Heart left ventricle (tissue), 16 donors: ENCODE measurements around the gene MYBPH. TPM values are rescaled to one million over a fixed set of nuclear protein-coding genes. Genes with fewer than 3 reads are reported as not detected.

Source experiments
- ATAC-seq, 4 donors: fragments of 200-7000 bp; cut with Tn5 transposase; one replicate each; pipeline ENCODE4 v1.9.1; 2020 to 2022; ENCODE audit warnings: moderate library complexity in 4 of 4, mild to moderate bottlenecking in 3 of 4, moderate number of reproducible peaks in 1 of 4
- DNase-seq, 5 donors: peaks; one replicate each; pipeline ENCODE4 v3.0.0-alpha.2; 2020
- H3K27ac ChIP-seq, 12 donors: fragments of 200-600 bp; sonication (generic) in 4 of 12; one replicate each; pipeline versions ENCODE4 v1.5.0 to v1.8.0; 2016 to 2022; ENCODE audit warnings: mild to moderate bottlenecking in 2 of 12
- H3K27me3 ChIP-seq, 9 donors: fragments of 200-600 bp; sonication (generic) in 2 of 9; one replicate each; pipeline versions ENCODE4 v1.5.1 to v1.8.0; 2016 to 2022; ENCODE audit warnings: mild to moderate bottlenecking in 3 of 9
- H3K36me3 ChIP-seq, 9 donors: fragments of 200-600 bp; sonication (generic) in 2 of 9; one replicate each; pipeline versions ENCODE4 v1.5.0 to v1.8.0; 2018 to 2022; ENCODE audit warnings: mild to moderate bottlenecking in 2 of 9
- H3K4me1 ChIP-seq, 12 donors: fragments of 200-600 bp; sonication (generic) in 4 of 12; one replicate each; pipeline versions ENCODE4 v1.5.0 to v1.8.0; 2016 to 2022; ENCODE audit warnings: mild to moderate bottlenecking in 3 of 12
- H3K4me3 ChIP-seq, 12 donors: fragments of 200-600 bp; sonication (generic) in 4 of 12; one replicate each; pipeline versions ENCODE4 v1.5.0 to v1.8.0; 2017 to 2022; ENCODE audit warnings: mild to moderate bottlenecking in 9 of 12, moderate library complexity in 4 of 12
- H3K9me3 ChIP-seq, 12 donors: fragments of 200-600 bp; sonication (generic) in 4 of 12; one replicate each; pipeline versions ENCODE4 v1.5.0 to v1.8.0; 2016 to 2022; ENCODE audit warnings: mild to moderate bottlenecking in 1 of 12
- POLR2A ChIP-seq, 2 donors: fragments of 450-650 bp; IDR thresholded peaks; one replicate each; pipeline ENCODE4 v1.6.1; 2017; ENCODE audit warnings: antibody characterized with exemption in 2 of 2, mild to moderate bottlenecking in 2 of 2, moderate library complexity in 2 of 2
- WGBS, 4 donors: extraction: QIAGEN DNeasy Blood & Tissue Kit in 2 of 4; methylation state at CpG; one replicate each; pipeline versions ENCODE4 v1.1.5 to v1.1.7; 2013 to 2018; 5-methylcytosine and 5-hydroxymethylcytosine counted together
- intact Hi-C, 10 donors: fragments of 100-400 bp; cut with DNase I; formaldehyde crosslinking; loops; one replicate each; pipeline versions ENCODE4 v1.11.1 to v1.14.2; 2022
- polyA plus RNA-seq, 2 donors: library from polyadenylated mRNA; stranded (reverse); fragments of 200-250 nt; gene quantifications; one replicate each; pipeline ENCODE4 v1.2.3, GENCODE V29; 2013
- total RNA-seq, 9 donors: library from RNA; depleted of rRNA in 2 of 9; stranded (reverse); fragments of >200 nt in 2 of 9; fragmentation: NEBNext Ultra II Directional in 3 of 9; extraction: Animal tissue kit (Norgen Biotek cat#: 25700) in 3 of 9; gene quantifications; one replicate each; pipeline versions ENCODE4 v1.1.0 to v1.2.4, GENCODE V29; 2016 to 2023
- TF ChIP-seq, protein P1 (sequence below), 12 donors: fragments of 200-600 bp; sonication (generic) in 4 of 12; IDR thresholded peaks; one replicate each; pipeline versions ENCODE4 v1.5.0 to v1.8.0; 2018 to 2022; ENCODE audit warnings: antibody characterized with exemption in 12 of 12, mild to moderate bottlenecking in 5 of 12
- donor health status: ischemic (EF 13 %, LVEDD 7.1; RV severe dilation, severe dysfunction).
- donor health status: healthy with polysubstance abuse.
- donor health status: DM: no; HTN: yes; CAD: no.
- donor health status: DM: no; HTN: no; CAD: no.
- donor health status: ischemic (EF 25% LVEDD 6.9; RV normal size, moderate dysfunction).
- donor health status: ischemic (EF 25% LVEDD 5.7; RV mildly dilated, moderate dysfunction).
- donor health status: healthy.
- donor health status: DM: yes; HTN: yes; CAD: no.
- donor health status: ischemic (EF 35%, LVEDD 5.7; RV mildly dilated, moderate dysfunction).
- donor health status: nonischemic (EF 11% LVEDD 7.7; RV severe dilation, severe dysfunction).
- donor health status: DM: yes; HTN: yes; CAD: no.
- donor health status: PGD.
- donor health status: ischemic (EF 29% LVEDD 5.4; RV normal size, mild dysfunction).
- donor health status: nonischemic (EF 23%, LVEDD 6.1; RV moderate dilation, normal function).

MYBPH gene
- total and polyA plus RNA-seq, 11 donors: 0.32 TPM; not detected in 10

DNA sequence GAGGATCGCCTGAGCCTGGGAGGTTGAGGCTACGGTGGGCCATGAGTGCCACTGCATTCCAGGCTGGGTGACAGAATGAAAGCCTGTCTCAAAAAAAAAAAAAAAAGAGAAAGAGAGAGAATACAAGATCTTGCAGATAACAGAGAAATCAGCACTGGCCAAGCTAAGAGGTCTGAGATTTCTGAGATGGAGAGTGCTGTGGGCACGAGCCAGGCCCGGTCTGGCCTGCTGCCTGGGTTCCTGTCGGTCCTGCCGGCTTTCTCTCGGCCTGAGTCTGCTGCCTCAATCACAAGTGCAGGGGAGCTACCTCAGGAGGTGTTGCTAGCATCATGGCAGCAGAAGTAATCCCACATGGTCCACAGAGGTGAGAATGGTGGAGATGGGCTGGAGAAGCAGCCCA is 29.1 kb downstream of the MYBPH start:
- Histone ChIP-seq H3K27me3 (no peaks in the 10 kb centered on the region), H3K9me3 (no peaks in the 10 kb centered on the region), H3K36me3 (no peaks in the 10 kb centered on the region), H3K4me1 (peaks cover 0 to 10% (median 1%) of the 10 kb centered on the region in 12 donors), H3K27ac (no peak overlapping the region), H3K4me3 (no peak overlapping the region)
- 61 to 78% (median 76%) methylated on average over 7 of the region's 7 CpGs for WGBS, 4 donors
- TF ChIP-seq, protein P1, sequence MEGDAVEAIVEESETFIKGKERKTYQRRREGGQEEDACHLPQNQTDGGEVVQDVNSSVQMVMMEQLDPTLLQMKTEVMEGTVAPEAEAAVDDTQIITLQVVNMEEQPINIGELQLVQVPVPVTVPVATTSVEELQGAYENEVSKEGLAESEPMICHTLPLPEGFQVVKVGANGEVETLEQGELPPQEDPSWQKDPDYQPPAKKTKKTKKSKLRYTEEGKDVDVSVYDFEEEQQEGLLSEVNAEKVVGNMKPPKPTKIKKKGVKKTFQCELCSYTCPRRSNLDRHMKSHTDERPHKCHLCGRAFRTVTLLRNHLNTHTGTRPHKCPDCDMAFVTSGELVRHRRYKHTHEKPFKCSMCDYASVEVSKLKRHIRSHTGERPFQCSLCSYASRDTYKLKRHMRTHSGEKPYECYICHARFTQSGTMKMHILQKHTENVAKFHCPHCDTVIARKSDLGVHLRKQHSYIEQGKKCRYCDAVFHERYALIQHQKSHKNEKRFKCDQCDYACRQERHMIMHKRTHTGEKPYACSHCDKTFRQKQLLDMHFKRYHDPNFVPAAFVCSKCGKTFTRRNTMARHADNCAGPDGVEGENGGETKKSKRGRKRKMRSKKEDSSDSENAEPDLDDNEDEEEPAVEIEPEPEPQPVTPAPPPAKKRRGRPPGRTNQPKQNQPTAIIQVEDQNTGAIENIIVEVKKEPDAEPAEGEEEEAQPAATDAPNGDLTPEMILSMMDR (IDR thresholded peaks at IDR 0.05): no peak
- no peak for TF ChIP-seq POLR2A (IDR thresholded peaks at IDR 0.05)
- no peak for ATAC-seq
- intact Hi-C loops: no loop called here
- DNase-seq: peak in 1 of 5 donors; percentile 12

DNA sequence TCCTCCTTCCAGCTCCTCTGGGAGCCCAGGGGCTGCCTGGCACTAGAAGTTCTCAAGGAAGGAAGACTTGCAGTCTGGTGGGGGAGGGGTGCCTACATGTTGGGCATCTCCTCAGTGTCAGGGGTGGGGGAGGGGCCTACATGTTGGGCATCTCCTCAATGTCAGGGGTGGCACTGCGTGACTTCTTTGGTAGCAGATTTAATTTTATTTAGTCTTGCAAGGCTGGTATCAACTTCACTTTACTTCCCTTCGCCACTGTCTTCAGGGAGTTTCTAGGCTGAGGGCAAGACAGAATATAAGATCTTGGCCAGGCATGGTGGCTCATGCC is 29.6 kb downstream of the MYBPH start:
- no peaks in the 10 kb centered on the region for H3K9me3 ChIP-seq
- H3K4me1 ChIP-seq: peaks cover 0 to 9% (median under 1%) of the 10 kb centered on the region in 12 donors
- H3K27ac ChIP-seq: no peak overlapping the region
- no peaks in the 10 kb centered on the region for H3K27me3 ChIP-seq
- 95 to 99% (median 97%) methylated on average over 2 of the region's 2 CpGs for WGBS, 4 donors
- DNase-seq (peak in 1 of 5 donors; percentile 15), ATAC-seq (no peak)
- no peaks in the 10 kb centered on the region for H3K36me3 ChIP-seq
- intact Hi-C loops: no loop called here
- no peak for TF ChIP-seq POLR2A (IDR thresholded peaks at IDR 0.05)
- TF ChIP-seq, protein P1 (IDR thresholded peaks at IDR 0.05): no peak
- no peak overlapping the region for H3K4me3 ChIP-seq

DNA sequence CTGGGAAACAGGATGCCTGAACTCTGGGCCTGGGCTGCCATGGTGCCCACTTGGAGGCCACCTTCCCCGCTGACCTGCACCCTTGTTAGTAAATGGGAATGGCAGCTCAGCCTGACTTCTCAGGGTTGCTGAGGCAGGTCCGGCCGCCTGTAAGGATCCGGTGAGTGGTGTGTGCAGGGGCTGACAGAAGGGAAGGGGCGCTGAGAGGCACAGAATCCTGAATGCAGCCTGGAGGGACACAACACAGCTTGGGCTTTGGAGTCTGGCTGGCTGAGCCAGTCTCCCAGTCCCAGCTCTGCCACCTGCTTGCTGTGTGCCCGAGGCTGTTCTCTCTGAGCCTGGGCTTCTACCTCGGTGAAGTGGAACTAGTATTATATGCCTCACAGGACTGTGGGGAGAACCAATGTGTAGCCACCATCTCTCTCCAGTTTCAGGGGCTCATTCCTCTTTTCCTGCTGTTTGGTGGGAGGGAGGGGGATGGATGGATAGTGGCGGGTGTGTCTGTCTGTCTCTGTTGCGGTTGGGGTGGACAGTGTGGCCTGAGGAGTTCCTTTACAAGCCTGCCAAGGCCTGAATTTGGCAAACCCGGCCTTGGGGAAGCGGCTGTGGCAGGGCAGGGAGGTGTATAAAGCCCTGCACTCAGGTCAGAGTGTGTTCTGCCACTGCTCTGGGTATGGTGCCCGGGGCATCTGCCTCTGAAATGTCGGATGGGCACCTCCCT is 30.1 kb downstream of the MYBPH start:
- intact Hi-C loops: no loop called here
- Histone ChIP-seq H3K4me3 (no peak overlapping the region), H3K27ac (no peak overlapping the region), H3K9me3 (no peaks in the 10 kb centered on the region), H3K27me3 (no peaks in the 10 kb centered on the region), H3K4me1 (peaks cover 0 to 15% (median 2%) of the 10 kb centered on the region in 12 donors), H3K36me3 (no peaks in the 10 kb centered on the region)
- DNase-seq (peak in 1 of 5 donors; percentile 22), ATAC-seq (no peak)
- WGBS, 4 donors: 82 to 93% (median 89%) methylated on average over 13 of the region's 13 CpGs
- TF ChIP-seq, protein P1 (IDR thresholded peaks at IDR 0.05): no peak
- no peak for TF ChIP-seq POLR2A (IDR thresholded peaks at IDR 0.05)

DNA sequence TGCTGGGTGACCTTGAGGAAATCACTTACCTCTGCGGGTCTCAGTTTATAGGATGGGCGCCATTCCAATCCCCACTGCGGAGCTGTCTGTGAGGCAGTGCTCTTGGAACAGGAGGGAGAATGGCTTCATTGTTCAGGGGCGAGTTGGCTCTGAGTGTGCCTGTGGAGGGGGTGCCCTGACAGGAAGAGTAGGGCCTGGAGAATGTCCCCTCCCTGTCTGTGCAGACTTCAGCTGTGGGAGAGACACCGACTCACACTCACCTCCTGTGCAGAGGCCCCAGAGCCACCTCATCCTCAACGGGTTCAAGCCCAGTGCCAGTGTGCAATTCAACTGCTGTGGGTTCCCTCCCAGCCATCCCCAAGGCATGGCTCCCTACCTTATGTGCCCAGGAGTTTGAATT is 31.0 kb downstream of the MYBPH start:
- intact Hi-C loops: no loop called here
- Histone ChIP-seq H3K27me3 (no peaks in the 10 kb centered on the region), H3K4me3 (no peak overlapping the region), H3K36me3 (no peaks in the 10 kb centered on the region), H3K9me3 (no peaks in the 10 kb centered on the region), H3K4me1 (peaks cover 0 to 15% (median 2%) of the 10 kb centered on the region in 12 donors), H3K27ac (no peak overlapping the region)
- 31 to 46% (median 37%) methylated on average over 5 to 6 of the region's 6 CpGs for WGBS, 4 donors
- ATAC-seq: peak in 2 of 4 donors; percentile 8 to 19
- TF ChIP-seq, protein P1 (IDR thresholded peaks at IDR 0.05): no peak
- TF ChIP-seq POLR2A (IDR thresholded peaks at IDR 0.05): no peak
- DNase-seq: no peak
